WERI-Rb-1 (cell line): ENCODE measurements around the gene CSNK2A1.

ENCODE experiments used
- DNase-seq: peaks from one replicate; pipeline ENCODE4 v3.0.0-alpha.2; 2020
- H3K27ac ChIP-seq: fragments of 250-450 bp; sonication (Bioruptor Pico); 2 replicates; pipeline ENCODE4 v1.5.1; 2020; ENCODE audit warnings: mild to moderate bottlenecking, moderate library complexity
- H3K27me3 ChIP-seq: fragments of 250-450 bp; sonication (Bioruptor Pico); 2 replicates; pipeline ENCODE4 v1.5.1; 2021; ENCODE audit warnings: mild to moderate bottlenecking, low read depth, moderate library complexity; ENCODE audit not compliant: insufficient read depth, severe bottlenecking
- H3K36me3 ChIP-seq: fragments of 250-450 bp; sonication (Bioruptor Pico); 2 replicates; pipeline ENCODE4 v1.5.1; 2020; ENCODE audit warnings: mild to moderate bottlenecking, moderate library complexity
- H3K4me3 ChIP-seq: 2 replicates; pipeline ENCODE4 v1.5.1; 2011; ENCODE audit warnings: low read depth, mild to moderate bottlenecking, control low read depth, low read length
- H3K9me3 ChIP-seq: fragments of 250-450 bp; sonication (Bioruptor Pico); 2 replicates; pipeline ENCODE4 v1.5.1; 2021; ENCODE audit warnings: mild to moderate bottlenecking, moderate library complexity; ENCODE audit not compliant: severe bottlenecking
- TF ChIP-seq, protein P1 (sequence below): IDR thresholded peaks from 2 replicates; pipeline ENCODE4 v1.5.1; 2011; ENCODE audit warnings: low read depth, mild to moderate bottlenecking, control low read depth, inconsistent platforms, low read length

The CSNK2A1 gene

GRCh38 chr20:528923-529604 lies 14.5 kb downstream of the CSNK2A1 start:
- Histone ChIP-seq H3K36me3 (peaks cover 47% of the 10 kb centered on the region), H3K27me3 (no peaks in the 10 kb centered on the region), H3K27ac (no peak overlapping the region), H3K9me3 (peaks cover 6% of the 10 kb centered on the region), H3K4me3 (no peak overlapping the region)
- no peak for DNase-seq
- TF ChIP-seq, protein P1, sequence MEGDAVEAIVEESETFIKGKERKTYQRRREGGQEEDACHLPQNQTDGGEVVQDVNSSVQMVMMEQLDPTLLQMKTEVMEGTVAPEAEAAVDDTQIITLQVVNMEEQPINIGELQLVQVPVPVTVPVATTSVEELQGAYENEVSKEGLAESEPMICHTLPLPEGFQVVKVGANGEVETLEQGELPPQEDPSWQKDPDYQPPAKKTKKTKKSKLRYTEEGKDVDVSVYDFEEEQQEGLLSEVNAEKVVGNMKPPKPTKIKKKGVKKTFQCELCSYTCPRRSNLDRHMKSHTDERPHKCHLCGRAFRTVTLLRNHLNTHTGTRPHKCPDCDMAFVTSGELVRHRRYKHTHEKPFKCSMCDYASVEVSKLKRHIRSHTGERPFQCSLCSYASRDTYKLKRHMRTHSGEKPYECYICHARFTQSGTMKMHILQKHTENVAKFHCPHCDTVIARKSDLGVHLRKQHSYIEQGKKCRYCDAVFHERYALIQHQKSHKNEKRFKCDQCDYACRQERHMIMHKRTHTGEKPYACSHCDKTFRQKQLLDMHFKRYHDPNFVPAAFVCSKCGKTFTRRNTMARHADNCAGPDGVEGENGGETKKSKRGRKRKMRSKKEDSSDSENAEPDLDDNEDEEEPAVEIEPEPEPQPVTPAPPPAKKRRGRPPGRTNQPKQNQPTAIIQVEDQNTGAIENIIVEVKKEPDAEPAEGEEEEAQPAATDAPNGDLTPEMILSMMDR: no peak

DNA sequence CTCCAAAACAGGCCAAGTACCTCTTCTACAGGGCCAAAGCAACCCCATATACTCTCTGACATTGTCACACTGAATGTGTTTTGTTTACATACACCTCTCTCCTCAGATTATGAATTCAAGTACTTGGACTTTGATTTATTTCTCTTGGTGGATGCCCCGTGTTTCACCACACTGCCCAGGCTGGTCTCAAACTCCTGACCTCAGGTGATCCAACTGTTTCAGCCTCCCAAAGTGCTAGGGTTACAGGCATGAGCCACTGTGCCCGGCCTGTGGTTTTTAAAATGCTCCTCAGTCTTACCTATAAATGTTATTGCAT lies 16.1 kb downstream of the CSNK2A1 start:
- DNase-seq: no peak
- H3K27ac ChIP-seq: no peak overlapping the region
- TF ChIP-seq, protein P1: no peak
- peaks cover 6% of the 10 kb centered on the region for H3K9me3 ChIP-seq
- no peaks in the 10 kb centered on the region for H3K27me3 ChIP-seq
- H3K4me3 ChIP-seq: no peak overlapping the region
- peaks cover 57% of the 10 kb centered on the region for H3K36me3 ChIP-seq

DNA sequence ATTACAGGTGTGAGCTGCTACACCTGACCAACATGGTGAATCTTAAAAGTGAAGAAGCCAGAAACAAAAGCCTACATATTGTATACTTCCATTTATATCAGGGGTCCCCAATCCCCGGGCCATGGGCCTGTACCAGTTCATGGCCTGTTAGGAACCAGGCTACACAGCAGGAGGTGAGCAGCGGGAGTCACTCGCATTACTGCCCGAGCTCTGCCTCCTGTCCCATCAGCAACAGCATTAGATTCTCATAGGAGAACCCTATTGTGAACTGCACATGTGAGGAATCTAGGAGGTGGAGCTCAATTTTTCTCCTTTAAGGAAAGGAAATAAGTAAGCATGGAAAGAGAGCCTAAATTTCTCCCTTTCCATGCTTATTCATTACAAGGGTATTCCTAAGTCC lies 21.7 kb downstream of the CSNK2A1 start:
- DNase-seq: no peak
- no peaks in the 10 kb centered on the region for H3K27me3 ChIP-seq
- H3K9me3 ChIP-seq: no peaks in the 10 kb centered on the region
- TF ChIP-seq, protein P1: no peak
- no peak overlapping the region for H3K27ac ChIP-seq
- H3K4me3 ChIP-seq: no peak overlapping the region
- H3K36me3 ChIP-seq: peaks cover 53% of the 10 kb centered on the region

DNA sequence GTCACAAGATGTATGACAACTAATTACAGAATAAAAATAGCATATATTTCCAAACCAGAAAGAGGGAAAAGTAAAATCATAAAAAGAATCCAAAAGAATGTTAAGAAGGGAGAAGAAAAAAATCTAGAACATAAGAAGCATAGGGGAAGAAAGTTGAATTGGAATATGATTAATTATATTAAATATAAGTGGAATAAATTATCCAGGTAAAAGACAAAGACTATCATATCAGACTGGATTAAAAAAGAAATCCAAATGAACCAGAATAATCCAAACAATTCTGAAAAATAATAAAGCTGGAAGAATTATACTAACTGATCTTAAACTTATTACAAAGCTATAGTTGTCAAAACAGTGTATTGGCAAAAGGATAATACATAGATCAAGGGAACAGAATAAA lies 23.6 kb downstream of the CSNK2A1 start:
- TF ChIP-seq, protein P1: no peak
- no peak overlapping the region for H3K4me3 ChIP-seq
- H3K9me3 ChIP-seq: no peaks in the 10 kb centered on the region
- no peak for DNase-seq
- H3K27ac ChIP-seq: no peak overlapping the region
- H3K27me3 ChIP-seq: no peaks in the 10 kb centered on the region
- peaks cover 40% of the 10 kb centered on the region for H3K36me3 ChIP-seq

DNA sequence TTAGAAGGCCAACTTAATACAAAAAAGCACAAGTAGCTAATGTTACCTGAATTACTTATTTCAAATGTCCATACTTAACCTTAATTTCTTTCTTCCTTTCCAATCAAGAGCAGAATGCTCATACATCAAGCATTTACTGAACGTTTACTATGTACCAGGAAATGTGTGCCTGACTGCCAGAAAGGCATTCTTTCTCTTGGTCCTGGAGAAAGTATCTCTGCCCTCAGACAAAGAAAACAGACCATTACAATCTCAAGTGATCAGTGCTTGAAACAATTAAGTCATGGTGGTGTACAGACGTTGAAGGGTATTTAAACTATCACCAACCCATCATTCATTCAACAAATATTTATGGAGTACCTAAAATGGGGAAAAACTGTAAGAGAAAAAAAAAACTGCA lies 26.4 kb downstream of the CSNK2A1 start:
- peaks cover 21% of the 10 kb centered on the region for H3K36me3 ChIP-seq
- H3K27ac ChIP-seq: no peak overlapping the region
- DNase-seq: no peak
- TF ChIP-seq, protein P1: no peak
- H3K27me3 ChIP-seq: no peaks in the 10 kb centered on the region
- H3K9me3 ChIP-seq: no peaks in the 10 kb centered on the region
- H3K4me3 ChIP-seq: no peak overlapping the region

GRCh38 chr20:516799-517198 lies 26.8 kb downstream of the CSNK2A1 start:
- Histone ChIP-seq H3K9me3 (no peaks in the 10 kb centered on the region), H3K36me3 (peaks cover 17% of the 10 kb centered on the region), H3K4me3 (no peak overlapping the region), H3K27ac (no peak overlapping the region), H3K27me3 (no peaks in the 10 kb centered on the region)
- TF ChIP-seq, protein P1: no peak
- DNase-seq: no peak
